Left ventricle myocardium superior (tissue), 1 donor: ENCODE data around the gene PPP3R2. TPM values are rescaled to one million over a fixed set of nuclear protein-coding genes. Genes with fewer than 3 reads are reported as not detected.
"Not testable (repeated sequence)": the region's sequence is repeated elsewhere in the genome, so short reads cannot be mapped to it uniquely, and the experiment has no call there.

Source experiments
- ATAC-seq: fragments of 200-7000 bp; cut with Tn5 transposase; one replicate; pipeline ENCODE4 v1.9.1; 2020; ENCODE audit warnings: mild to moderate bottlenecking, moderate library complexity
- DNase-seq: peaks from one replicate; pipeline ENCODE4 v3.0.0-alpha.2; 2020
- intact Hi-C: fragments of 100-400 bp; cut with micrococcal nuclease; formaldehyde crosslinking; loops from one replicate; pipeline ENCODE4 v1.11.0; 2022
- total RNA-seq: library from RNA; stranded (reverse); fragmentation: NEBNext Ultra II Directional; extraction: Animal tissue kit (Norgen Biotek cat#: 25700); gene quantifications from one replicate; pipeline ENCODE4 v1.2.1, GENCODE V29; 2021
- donor health status: DM: no; HTN: yes; CAD: no; lungs with severe emphysema.

PPP3R2 gene
- total RNA-seq, 1 donor from 2014 or later: not detected

DNA sequence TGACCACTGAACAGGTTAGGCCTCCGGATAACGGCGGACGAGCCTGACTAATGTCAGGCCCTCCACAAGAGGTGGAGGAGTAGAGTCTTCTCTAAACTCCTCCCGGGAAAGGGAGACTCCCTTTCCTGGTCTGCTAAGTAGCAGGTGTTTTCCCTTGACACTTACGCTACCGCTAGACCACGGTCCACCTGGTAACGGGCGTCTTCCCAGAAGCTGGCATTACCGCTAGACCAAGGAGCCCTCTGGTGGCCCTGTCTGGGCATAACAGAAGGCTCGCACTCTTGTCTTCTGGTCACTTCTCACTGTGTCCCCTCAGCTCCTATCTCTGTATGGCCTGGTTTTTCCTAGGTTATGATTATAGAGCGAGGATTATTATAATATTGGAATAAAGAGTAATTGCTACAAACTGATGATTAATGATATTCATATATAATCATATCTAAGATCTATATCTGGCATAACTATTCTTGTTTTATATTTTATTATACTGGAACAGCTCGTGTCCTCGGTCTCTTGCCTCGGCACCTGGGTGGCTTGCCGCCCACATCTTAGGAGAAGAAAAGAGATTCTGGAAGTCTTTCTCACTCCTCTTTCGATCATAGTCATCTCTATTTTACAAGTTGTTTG is 45.2 kb downstream of the PPP3R2 start:
- intact Hi-C loops, DNase-seq, ATAC-seq: not testable (repeated sequence)

DNA sequence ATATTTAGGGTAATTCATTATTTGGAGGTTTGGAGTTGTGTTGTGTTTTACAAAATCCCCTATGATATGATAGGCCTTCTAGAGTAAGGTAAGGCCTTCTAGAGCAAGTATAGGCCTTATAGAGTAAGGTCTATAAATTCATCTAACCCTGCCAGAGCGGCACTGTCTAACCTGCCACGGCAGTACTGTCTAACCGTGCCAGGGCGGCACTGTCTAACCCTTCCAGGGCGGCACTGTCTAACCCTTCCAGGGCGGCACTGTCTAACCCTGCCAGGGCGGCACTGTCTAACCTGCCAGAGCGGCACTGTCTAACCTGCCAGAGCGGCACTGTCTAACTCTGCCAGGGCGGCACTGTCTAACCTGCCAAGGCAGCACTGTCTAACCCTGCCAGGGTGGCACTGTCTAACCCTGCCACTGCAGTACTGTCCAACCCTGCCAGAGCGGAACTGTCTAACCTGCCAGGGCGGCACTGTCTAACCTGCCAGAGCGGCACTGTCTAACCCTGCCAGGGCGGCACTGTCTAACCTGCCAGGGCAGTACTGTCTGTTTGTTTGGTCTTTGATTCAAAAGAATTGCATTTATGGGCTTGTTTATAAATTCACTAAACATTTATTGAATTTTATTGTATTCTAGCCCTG is 51.6 kb downstream of the PPP3R2 start:
- intact Hi-C loops: no loop called here
- DNase-seq: no peak
- ATAC-seq: no peak

Other genes with a start within 250 kb of the PPP3R2 start
- gene BAAT, start 210.0 kb downstream of the PPP3R2 start, total RNA-seq: not detected
- 18.2 TPM for gene MRPL50, start 196.4 kb downstream of the PPP3R2 start, total RNA-seq
- gene ZNF189, start 196.1 kb downstream of the PPP3R2 start, total RNA-seq: 17.5 TPM
- 0.35 TPM for gene ALDOB, start 159.2 kb downstream of the PPP3R2 start, total RNA-seq
- gene RNF20, start 61.1 kb downstream of the PPP3R2 start, total RNA-seq: 53.7 TPM
- 0.59 TPM for gene GRIN3A, start 143.7 kb upstream of the PPP3R2 start, total RNA-seq